Keratinocyte (primary cell): Measurements from ENCODE around the gene SOX10. TPM values are rescaled to one million over a fixed set of nuclear protein-coding genes. Genes with fewer than 3 reads are reported as not detected.

Source experiments
- DNase-seq: peaks from one replicate; pipeline ENCODE4 v3.0.0-alpha.2; 2011; ENCODE audit warnings: low read depth, missing footprints, low spot score
- FAIRE-seq: peaks from 2 replicates; lab custom pipeline; 2011; peaks lifted over from hg19 to GRCh38; lab: Jason Lieb, UNC
- H2AFZ ChIP-seq: 2 replicates; pipeline ENCODE4 v1.6.0; 2012; ENCODE audit warnings: low read length, control low read depth, inconsistent platforms; ENCODE audit not compliant: control insufficient read depth
- H3K27ac ChIP-seq: 2 replicates; pipeline ENCODE4 v1.5.1; 2011; ENCODE audit warnings: low read length; ENCODE audit not compliant: control insufficient read depth, insufficient read depth
- H3K27me3 ChIP-seq: 3 replicates; pipeline ENCODE4 v1.6.0; 2011; ENCODE audit warnings: low read length; ENCODE audit not compliant: control insufficient read depth, insufficient read depth; ENCODE audit errors: extremely low read depth
- H3K36me3 ChIP-seq, 2 experiments: 2 replicates in 1 of 2; 3 replicates in 1 of 2; pipeline ENCODE4 v1.5.1; 2011; ENCODE audit warnings: low read length in 2 of 2, mild to moderate bottlenecking in 1 of 2; ENCODE audit not compliant: control insufficient read depth in 2 of 2, insufficient read depth in 2 of 2; ENCODE audit errors: extremely low read depth in 1 of 2
- H3K4me1 ChIP-seq: 3 replicates; pipeline ENCODE4 v1.5.1; 2011; ENCODE audit warnings: low read length; ENCODE audit not compliant: control insufficient read depth, insufficient read depth; ENCODE audit errors: extremely low read depth
- H3K4me2 ChIP-seq: 3 replicates; pipeline ENCODE4 v1.6.0; 2011; ENCODE audit warnings: low read depth, low read length; ENCODE audit not compliant: control insufficient read depth, insufficient read depth; ENCODE audit errors: extremely low read depth
- H3K4me3 ChIP-seq, 3 experiments: fragments of 200-600 bp in 1 of 3; sonication (generic) in 1 of 3; 2 replicates in 2 of 3; 3 replicates in 1 of 3; pipeline ENCODE4 v1.5.1; 2011 to 2016; ENCODE audit warnings: low read length in 3 of 3, mild to moderate bottlenecking in 3 of 3, control low read depth in 2 of 3, inconsistent platforms in 1 of 3, low read depth in 1 of 3, mixed read lengths in 1 of 3, mixed run types in 1 of 3, moderate library complexity in 1 of 3; ENCODE audit not compliant: control insufficient read depth in 2 of 3, insufficient read depth in 2 of 3; ENCODE audit errors: extremely low read depth in 1 of 3
- H3K79me2 ChIP-seq: 2 replicates; pipeline ENCODE4 v1.6.0; 2012; ENCODE audit warnings: low read length; ENCODE audit not compliant: control insufficient read depth, insufficient read depth
- H3K9ac ChIP-seq: 3 replicates; pipeline ENCODE4 v1.6.0; 2011; ENCODE audit warnings: low read length; ENCODE audit not compliant: control insufficient read depth, insufficient read depth; ENCODE audit errors: extremely low read depth
- H3K9me1 ChIP-seq: 3 replicates; pipeline ENCODE4 v1.6.0; 2011; ENCODE audit warnings: low read length; ENCODE audit not compliant: control insufficient read depth, insufficient read depth; ENCODE audit errors: extremely low read depth
- H3K9me3 ChIP-seq: 2 replicates; pipeline ENCODE4 v1.5.1; 2012; ENCODE audit warnings: low read depth, low read length; ENCODE audit not compliant: control insufficient read depth
- H4K20me1 ChIP-seq: 3 replicates; pipeline ENCODE4 v1.6.0; 2011; ENCODE audit warnings: low read length; ENCODE audit not compliant: control insufficient read depth, insufficient read depth; ENCODE audit errors: extremely low read depth
- CTCF ChIP-seq, 3 experiments: IDR thresholded peaks in 1 of 3; conservative IDR thresholded peaks in 1 of 3; optimal IDR thresholded peaks in 1 of 3; 2 replicates in 2 of 3; 3 replicates in 1 of 3; pipeline versions ENCODE3 to v1.5.1; 2011; ENCODE audit warnings: low read length in 3 of 3, mild to moderate bottlenecking in 3 of 3, moderate library complexity in 2 of 3, control low read depth in 1 of 3, inconsistent platforms in 1 of 3; ENCODE audit not compliant: insufficient read depth in 2 of 3; ENCODE audit errors: extremely low read depth in 1 of 3
- EZH2 ChIP-seq: IDR thresholded peaks from one replicate; pipeline ENCODE4 v1.6.1; 2012; ENCODE audit warnings: inconsistent platforms, mild to moderate bottlenecking, low read length, moderate library complexity
- dilution Hi-C: fragments of 300-500 bp; cut with MboI; formaldehyde crosslinking; loops from one replicate; pipeline ENCODE4 v1.7.0; 2020; ENCODE audit warnings: low sequenced_read_pairs; ENCODE audit not compliant: extremely low pct_ligation_motif_present
- polyA plus RNA-seq, 5 experiments: library from polyadenylated mRNA; depleted of rRNA in 3 of 5; stranded (reverse) in 3 of 5; stranded (forward) in 1 of 5; unstranded in 1 of 5; fragments of >200 nt; gene quantifications; 1 replicate in 1 of 5; 2 replicates in 3 of 5; 3 replicates in 1 of 5; pipeline versions ENCODE4 v1.2.1 to v1.2.3, GENCODE V29; 2011 to 2012; ENCODE audit warnings: missing spikeins in 2 of 5, low read depth in 1 of 5, low replicate concordance in 1 of 5

SOX10 gene
- polyA plus RNA-seq, 1 donor (not counting 4 experiments of a cell fraction or from before 2014, with no cell fraction given), result not detected

GRCh38 chr22:37943825-37944198 is 40.5 kb downstream of the SOX10 start:
- dilution Hi-C loops, result no loop called here
- no peak overlapping the region for H3K4me2 ChIP-seq
- no peak for DNase-seq
- H3K9me3 ChIP-seq, result no peaks in the 10 kb centered on the region
- H2AFZ ChIP-seq, result no peak overlapping the region
- no peaks in the 10 kb centered on the region for H3K79me2 ChIP-seq
- peaks cover 14% of the 10 kb centered on the region for H4K20me1 ChIP-seq
- no peak overlapping the region for H3K4me3 ChIP-seq
- no peak for TF ChIP-seq CTCF (optimal IDR thresholded peaks at IDR 0.05 in 1 of 3, IDR thresholded peaks at IDR 0.05 in 1 of 3, conservative IDR thresholded peaks at IDR 0.05 in 1 of 3; ENCODE audit: extremely low read depth in 1 of 3, insufficient read depth in 2 of 3, low read length in 3 of 3)
- TF ChIP-seq EZH2, result no peak
- no peak overlapping the region for H3K9ac ChIP-seq
- no peaks in the 10 kb centered on the region for H3K9me1 ChIP-seq
- H3K36me3 ChIP-seq, result peaks cover 34 to 37% of the 10 kb centered on the region in 2 experiments
- no peaks in the 10 kb centered on the region for H3K27me3 ChIP-seq
- no peak for FAIRE-seq
- no peak overlapping the region for H3K27ac ChIP-seq
- H3K4me1 ChIP-seq, result no peaks in the 10 kb centered on the region

GRCh38 chr22:37943136-37943824 is 41.1 kb downstream of the SOX10 start:
- no peak overlapping the region for H3K4me2 ChIP-seq
- no peaks in the 10 kb centered on the region for H3K9me1 ChIP-seq
- dilution Hi-C loops, result no loop called here
- no peaks in the 10 kb centered on the region for H3K27me3 ChIP-seq
- TF ChIP-seq CTCF (optimal IDR thresholded peaks at IDR 0.05 in 1 of 3, IDR thresholded peaks at IDR 0.05 in 1 of 3, conservative IDR thresholded peaks at IDR 0.05 in 1 of 3; ENCODE audit: extremely low read depth in 1 of 3, insufficient read depth in 2 of 3, low read length in 3 of 3) (no peak), EZH2 (no peak)
- DNase-seq, result no peak
- peaks cover 34 to 37% of the 10 kb centered on the region in 2 experiments for H3K36me3 ChIP-seq
- H3K9ac ChIP-seq, result no peak overlapping the region
- no peak overlapping the region for H3K27ac ChIP-seq
- H3K79me2 ChIP-seq, result no peaks in the 10 kb centered on the region
- no peaks in the 10 kb centered on the region for H3K9me3 ChIP-seq
- H3K4me3 ChIP-seq, result no peak overlapping the region
- no peak overlapping the region for H2AFZ ChIP-seq
- FAIRE-seq, result no peak
- H3K4me1 ChIP-seq, result no peaks in the 10 kb centered on the region
- peaks cover 14% of the 10 kb centered on the region for H4K20me1 ChIP-seq
